Panc1 (cell line): ENCODE measurements around the gene EME2.

Experiments used
- CTCF ChIP-seq: fragments of 450-650 bp; IDR thresholded peaks from 2 replicates; pipeline ENCODE4 v1.5.1; 2017; ENCODE audit warnings: mild to moderate bottlenecking
- POLR2AphosphoS5 ChIP-seq: IDR thresholded peaks from 2 replicates; pipeline ENCODE4 v1.6.1; 2012; ENCODE audit warnings: mild to moderate bottlenecking, low read depth, low read length, moderate library complexity
- REST ChIP-seq, 2 experiments: IDR thresholded peaks; 2 replicates each; pipeline ENCODE4 v1.6.1; 2011 to 2012; ENCODE audit warnings: low read depth in 2 of 2, control low read depth in 1 of 2, low read length in 1 of 2, mild to moderate bottlenecking in 1 of 2, moderate library complexity in 1 of 2; ENCODE audit not compliant: insufficient read depth in 1 of 2

- TF ChIP-seq POLR2AphosphoS5 (no peak), CTCF (no peak), REST (IDR thresholded peaks at IDR 0.05; ENCODE audit: insufficient read depth in 1 of 2, low read depth in 2 of 2, low read length in 1 of 2) (no peak)
Measured at GRCh38 chr16:1758923-1759322, 13.7 kb upstream of the EME2 start.
